ENCODE results near the gene KCNAB2.

Gene KCNAB2

DNA sequence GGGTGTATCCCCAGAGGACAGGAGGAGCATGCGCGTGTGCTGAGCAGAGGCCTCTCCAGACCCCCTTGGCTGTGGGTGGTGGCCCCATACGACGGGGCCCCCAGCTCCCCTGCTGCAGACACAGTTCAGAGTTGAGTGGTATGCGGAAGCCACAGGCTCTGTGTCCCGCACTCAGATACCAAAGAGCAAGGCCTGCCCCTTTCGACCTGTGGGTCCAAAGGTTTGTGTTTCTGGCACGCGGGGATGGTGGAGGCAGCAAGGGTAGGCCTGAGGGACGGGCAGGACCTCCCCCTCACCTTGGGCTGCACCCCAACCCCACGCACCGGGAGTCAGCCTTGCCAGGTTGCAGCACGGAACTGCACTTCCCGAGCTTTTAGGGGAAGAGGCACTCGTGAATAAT, at the start of gene KCNAB2:
Gene KCNAB2 (plus strand): TSS at position 328 of the 400 bp plus-strand sequence. CDS start 5,649 bp downstream, outside the sequence.
- DNase-seq (ENCODE audit: low read depth in 2 of 2) = no peak

DNA sequence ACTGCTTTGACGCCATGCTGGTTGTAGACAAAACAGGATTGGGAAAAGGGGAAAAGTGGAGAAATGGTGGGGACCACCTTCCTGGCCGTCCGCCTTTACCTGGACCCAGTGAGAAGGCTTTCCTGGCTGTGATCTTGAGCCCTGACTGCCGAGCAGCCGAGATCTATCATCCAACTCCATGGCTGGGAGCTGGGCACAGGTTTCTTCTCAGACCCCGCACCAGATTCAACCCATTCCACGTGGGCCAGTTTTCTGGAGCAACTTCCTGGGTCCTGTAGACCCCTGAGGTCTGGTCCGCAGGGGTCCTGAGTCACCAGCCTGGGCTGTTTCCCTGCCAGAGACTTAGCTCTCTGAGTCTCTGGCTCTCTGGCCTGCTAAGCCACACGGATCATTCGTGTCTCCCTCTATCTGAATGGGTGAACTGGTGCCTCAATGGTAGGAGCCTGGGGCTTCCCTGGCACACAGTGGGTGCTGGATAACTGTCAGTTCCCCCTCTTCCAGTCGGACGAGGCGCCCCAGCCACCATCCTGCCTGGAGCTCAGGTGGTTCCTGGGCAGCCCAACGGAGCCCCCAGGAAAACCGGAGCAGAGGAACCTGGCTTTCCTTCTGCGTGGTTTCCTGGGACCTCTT, 48.9 kb upstream of the KCNAB2 start:
- no peak for DNase-seq (ENCODE audit: low read depth in 2 of 2)

DNA sequence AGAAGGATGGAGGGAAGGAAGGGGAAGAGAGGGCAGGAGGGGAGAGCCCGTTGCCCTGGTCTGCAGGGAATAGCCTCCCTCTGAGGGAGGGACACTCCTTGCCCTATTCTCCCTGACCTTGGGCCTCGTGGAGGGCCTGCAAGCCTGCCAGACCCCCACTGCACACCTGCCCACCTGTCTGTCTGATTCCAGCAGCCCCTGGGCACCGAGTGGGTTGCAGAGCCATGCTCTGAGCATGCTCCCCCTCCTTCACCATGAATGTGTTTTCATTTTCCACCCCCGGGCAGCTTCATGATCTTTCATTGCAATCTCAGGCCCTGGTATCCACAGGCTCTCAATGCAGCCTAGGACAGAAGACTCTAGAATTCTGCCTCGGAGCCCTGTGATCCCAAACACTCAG, 48.4 kb upstream of the KCNAB2 start:
- DNase-seq (ENCODE audit: low read depth in 2 of 2) = no peak

DNA sequence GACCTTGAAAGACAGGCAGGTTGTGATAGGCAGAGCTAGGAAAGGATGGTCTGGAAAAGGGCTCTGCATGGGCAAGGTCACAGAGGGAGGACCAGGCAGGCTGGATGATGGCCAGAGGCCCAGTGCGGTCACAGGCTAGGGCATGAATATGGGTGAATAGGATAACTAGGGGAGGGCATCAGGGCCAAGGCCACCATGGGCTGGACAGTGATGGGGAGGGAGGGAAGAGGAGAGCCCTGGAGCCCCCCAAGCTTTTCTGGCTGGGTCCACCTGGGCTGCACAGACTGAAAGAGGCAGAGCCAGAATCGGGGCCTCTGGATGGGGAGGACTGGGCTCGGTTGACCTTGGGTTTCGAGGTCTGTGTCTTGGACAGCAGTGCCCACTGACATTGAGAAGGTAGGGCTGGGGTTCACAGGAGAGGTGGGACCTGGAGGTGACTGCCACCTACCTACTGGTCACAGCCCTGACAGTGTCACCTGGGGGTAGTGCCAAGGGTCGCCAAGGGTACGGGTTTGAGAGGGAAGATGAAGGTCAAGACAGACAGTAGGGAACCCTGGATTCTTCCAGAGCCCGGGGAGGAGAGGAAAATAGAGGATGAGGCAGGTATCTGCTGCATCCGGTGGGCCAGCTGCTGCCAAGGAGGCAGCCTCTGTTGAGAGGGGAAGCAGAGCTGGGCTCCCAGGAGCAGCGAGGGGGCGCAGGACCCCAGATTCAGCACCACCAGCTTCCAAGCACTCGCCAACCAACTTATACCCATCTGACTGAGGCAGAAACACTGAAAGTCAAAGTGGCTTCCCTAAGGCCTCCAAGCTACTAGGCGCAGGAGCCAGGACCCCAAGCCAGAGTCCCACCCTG, 47.4 kb upstream of the KCNAB2 start:
- DNase-seq (ENCODE audit: low read depth in 2 of 2) = no peak

DNA sequence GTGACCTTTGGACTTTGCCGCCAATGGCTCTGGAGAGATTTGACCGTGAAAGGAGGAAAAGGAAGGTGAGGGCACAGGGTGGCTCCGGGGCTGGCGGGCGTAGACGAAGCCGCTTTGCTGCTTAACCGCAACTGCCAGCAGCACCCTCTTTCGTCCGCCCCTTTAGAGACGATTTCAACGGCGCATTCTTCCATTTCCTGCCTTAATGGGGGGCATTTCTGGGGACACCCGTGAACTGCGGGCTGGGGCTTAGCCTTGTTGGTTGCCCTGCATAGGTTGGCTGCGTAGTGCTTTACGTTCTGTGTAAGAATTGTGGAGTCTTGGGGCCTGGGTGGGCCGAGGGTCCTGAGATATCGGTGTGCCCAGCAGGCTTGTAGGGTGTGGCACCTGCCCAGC, 46.8 kb upstream of the KCNAB2 start:
- DNase-seq (ENCODE audit: low read depth in 2 of 2) = no peak

DNA sequence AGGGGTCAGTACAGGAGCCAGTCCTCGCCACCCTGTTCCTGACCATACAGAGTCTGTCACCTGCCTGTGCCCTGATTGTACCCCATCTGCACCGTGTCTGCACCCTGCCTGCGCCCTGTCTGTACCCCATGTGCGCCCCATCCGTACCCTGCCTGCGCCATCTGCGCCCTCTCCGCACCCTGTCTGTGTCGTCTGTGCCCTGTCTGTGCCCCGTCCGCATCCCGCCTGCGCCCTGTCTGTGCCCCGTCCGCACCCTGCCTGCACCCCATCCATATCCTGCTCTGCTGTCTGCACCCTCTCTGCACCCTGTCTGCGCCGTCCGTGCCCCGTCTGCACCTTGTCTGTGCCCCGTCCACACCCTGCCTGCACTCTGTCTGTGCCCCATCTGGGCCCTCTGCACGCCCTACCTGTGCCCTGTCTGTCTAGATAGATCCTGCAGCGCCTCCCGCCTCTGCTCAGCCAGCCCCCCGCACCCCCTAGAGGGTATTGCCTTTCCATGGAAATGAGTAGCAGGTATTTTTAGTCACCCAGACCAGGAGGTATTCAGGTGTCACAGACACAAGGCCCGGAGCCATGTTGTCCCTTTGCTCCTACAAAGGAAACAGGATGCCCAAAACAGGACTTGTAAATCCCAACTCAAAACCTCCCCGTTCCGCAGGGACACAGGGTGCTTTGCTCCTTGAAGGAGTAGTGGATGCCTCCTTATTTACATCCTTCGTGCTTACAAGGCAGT, 45.8 kb upstream of the KCNAB2 start:
- no peak for DNase-seq (ENCODE audit: low read depth in 2 of 2)

DNA sequence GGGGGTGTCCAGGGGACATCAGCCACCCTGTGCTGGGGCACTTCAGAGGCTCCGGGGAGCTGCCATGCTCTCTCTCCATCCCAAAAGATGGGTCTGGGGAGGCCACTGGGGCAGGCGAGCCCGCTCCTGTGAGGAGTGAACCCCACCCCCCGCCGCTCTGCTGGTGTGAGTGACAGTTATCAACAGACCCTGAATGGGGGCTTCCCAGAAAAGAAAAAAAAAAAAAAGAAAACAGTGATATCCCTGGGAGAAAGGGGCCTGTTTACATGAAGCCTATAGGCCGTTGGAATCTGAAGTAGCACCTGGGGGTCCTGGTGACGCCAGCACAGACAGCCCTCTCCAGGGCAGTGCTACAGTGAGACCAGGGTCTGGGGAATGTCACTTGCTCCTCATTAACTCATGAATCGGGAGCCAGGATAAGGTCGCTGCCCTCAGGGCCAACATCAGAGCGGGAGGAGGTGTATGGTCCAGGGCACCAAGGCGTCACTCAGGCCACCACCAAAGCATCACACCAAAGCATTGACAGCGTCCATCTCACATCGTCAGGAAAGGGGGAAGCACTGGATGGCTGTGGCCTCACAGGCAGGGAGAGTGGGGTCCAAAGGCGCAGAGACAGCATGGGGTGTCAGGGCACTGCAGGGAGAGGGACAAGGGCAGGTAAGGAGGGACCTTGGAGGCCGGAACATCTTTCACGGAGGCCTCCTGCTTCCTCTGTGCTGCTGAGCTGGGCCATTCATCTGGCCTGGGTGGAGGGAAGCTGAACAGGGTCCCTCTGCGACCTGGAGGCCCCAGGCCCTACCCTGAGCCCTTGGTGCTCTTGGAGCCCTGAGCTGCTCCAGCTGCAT, 45.0 kb upstream of the KCNAB2 start:
- no peak for DNase-seq (ENCODE audit: low read depth in 2 of 2)

DNA sequence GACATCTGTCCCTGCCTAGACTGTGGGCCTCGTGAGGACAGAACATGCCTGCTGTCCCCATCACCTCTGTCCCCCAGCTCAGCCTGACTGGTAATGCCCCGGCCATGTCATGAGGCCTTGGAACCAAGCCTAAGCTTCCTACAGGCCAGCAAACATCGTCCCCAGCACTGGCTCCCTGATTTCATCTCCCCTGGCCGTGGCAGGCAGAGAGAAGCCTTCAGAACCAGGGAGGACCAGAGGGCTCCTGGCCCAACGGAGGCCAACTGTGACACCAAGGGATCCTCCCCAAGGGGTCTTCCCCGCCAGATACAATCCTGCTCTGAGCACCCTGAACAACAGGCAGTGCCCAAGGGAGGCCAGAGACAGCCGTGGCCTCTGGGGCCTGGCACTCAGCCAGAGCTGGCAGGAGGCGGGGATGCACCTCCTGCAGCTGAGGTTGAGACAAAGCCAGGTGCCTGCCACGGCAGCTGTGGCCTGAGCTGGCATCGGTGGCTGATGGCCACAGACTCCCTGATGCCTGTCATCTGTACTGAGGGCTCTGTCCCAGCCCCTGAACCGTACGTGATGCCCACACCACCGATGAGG, 43.6 kb upstream of the KCNAB2 start:
- no peak for DNase-seq (ENCODE audit: low read depth in 2 of 2)

DNA sequence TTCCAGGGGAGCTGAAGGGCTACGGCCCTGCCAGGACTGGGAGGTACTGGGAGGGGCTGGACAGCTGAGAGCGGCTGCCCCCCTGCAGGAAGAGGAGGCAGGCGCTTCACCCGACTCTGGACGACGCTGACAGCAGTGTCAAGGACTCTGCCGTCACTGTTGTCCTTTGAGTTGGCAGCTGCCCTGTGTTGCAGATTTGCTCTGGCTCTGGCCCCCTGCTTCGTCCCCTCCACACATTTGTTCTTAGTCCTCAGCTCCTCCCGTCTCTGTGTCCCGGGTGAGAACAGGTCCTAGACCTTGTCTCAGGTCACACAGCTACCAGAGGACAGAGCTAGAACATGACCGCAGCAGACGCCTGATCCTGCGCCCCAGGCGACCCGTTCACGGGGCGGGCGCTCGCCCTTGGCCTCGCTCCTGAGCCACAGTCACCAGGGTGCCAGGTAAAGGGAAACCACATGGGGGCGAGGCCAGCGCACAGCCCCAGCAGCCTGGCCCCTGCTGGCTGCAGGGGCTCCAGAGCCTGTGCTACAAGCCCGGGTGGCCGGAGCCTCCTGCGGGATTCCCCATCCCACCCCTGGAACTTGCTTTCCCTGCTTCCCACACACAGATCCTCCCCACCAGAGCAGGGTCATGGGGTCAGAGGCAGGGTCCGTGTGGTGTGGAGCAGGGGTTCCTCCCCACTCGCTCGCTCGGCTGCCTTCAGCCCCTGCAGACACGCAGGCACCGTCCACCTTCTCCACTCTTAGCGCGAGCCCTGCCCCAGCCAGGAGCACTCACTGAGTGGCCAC, 42.8 kb upstream of the KCNAB2 start:
- DNase-seq (ENCODE audit: low read depth in 2 of 2) = no peak

DNA sequence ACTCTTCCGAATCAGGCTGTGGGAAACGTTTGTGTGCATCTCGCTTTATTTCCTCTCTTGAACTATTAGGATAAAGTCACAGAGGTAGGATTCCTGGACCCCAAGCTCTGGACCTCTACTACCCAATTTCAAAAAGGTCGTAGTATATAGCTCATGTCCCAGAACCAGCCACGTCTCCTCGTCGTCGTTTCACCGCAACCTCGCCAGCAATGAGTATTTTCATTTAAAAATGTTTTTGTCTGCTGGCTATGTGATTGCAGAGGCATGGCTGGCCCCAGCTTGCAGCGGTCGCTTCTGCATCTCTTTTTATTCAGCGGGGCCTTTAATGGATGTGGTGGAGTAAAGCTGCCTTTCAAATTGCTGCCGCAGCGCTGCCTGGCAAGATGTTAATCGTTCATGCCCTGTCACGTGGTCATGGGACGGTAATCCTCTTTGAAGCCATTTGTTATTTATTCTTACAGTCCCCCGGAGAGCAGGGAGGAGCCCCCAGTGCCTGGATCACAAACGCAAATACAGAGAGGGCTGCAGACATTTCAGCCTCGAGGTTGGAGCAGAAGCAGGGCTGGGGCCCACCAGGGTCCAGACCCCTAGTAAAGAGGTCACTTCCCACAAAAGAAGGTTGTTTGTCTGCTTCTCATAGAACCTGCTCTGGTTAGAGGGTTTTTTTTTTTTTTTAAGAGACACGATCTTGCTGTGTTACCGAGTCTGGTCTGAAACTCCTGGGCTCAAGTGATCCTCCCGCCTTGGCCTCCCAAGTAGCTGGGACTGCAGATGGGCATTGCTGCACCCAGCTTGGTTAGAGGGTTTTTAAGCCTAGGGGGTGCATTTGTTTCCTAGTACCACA, 41.9 kb upstream of the KCNAB2 start:
- DNase-seq (ENCODE audit: low read depth in 2 of 2) = no peak

DNA sequence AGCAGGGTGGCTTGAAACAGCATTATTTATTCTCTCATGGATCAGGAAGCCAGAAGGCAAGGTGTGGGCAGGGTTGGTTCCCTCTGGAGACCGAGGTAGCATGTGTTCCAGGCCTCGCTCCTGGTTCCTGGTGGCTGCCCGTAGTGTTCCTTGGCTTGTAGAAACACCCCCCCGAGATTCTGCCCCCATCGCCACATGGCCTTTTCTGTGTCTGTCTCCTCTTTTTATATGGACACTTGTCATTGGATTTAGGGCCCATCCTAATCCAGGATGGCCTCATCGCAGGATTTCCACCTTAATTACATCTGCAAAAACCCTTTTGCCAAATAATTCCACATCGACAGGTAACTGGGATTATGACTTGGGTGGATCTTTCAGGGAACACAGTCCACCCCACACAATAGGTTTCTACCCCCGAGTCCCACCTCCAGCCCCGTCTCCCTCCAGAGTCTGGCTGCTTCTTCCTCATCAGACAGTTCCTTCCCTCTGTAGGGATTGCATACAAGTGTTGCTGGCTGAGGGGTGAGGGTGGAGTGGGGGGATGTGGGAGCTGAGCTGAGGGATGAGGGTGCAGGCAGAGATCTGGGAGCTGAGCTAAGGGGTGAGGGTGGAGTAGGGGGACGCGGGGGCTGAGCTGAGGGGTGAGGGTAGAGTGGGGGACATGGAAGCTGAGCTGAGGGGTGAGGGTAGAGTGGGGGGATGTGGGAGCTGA, 41.1 kb upstream of the KCNAB2 start:
- DNase-seq (ENCODE audit: low read depth in 2 of 2) = no peak

DNA sequence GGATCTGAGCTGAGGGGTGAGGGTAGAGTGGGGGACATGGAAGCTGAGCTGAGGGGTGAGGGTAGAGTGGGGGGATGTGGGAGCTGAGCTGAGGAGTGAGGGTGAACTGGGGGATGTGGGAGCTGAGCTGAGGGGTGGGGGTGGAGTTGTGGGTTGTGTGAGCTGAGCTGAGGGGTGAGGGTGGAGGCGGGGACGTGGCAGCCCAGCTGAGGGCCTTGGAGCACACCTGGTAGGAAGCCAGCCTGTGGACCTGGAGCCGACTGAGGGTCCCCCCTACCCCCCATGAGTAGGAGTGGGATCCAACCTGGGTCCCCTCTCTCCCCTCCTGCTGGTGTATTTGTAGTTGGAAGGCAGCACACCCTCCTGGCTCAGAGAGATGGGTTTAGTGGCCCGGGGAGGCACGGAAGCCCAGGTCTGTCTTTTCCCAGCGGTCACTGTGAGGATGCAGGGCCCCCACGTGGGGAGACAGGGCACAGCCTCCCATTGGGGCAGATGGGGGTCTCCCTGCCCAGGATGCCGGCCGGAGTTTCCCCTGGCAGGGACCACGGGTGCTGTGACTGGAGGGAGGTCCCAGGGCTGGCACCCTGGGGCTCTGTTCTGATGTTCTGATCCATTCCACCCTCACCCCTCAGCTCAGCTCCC, 40.3 kb upstream of the KCNAB2 start:
- no peak for DNase-seq (ENCODE audit: low read depth in 2 of 2)

DNA sequence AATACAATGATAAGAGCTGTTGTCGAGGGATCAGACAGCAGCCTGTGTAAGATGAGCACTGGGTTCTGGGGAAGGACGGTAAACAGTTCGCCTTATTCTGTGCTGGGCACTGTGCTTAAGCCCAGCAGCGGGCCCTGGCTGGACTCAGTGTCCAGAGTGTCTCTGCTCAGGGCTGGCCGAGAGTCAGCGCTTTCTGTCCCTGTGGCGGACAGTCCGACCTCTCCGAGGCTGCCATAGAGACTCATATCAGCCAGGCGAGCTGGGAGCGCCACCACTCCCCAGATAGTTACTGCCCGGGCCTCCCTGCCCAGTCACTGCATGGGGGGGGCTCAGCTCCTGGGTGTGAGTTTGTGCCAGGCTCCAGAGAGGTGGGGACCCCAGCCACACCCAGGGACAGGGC, 38.8 kb upstream of the KCNAB2 start:
- DNase-seq (ENCODE audit: low read depth in 2 of 2) = no peak

DNA sequence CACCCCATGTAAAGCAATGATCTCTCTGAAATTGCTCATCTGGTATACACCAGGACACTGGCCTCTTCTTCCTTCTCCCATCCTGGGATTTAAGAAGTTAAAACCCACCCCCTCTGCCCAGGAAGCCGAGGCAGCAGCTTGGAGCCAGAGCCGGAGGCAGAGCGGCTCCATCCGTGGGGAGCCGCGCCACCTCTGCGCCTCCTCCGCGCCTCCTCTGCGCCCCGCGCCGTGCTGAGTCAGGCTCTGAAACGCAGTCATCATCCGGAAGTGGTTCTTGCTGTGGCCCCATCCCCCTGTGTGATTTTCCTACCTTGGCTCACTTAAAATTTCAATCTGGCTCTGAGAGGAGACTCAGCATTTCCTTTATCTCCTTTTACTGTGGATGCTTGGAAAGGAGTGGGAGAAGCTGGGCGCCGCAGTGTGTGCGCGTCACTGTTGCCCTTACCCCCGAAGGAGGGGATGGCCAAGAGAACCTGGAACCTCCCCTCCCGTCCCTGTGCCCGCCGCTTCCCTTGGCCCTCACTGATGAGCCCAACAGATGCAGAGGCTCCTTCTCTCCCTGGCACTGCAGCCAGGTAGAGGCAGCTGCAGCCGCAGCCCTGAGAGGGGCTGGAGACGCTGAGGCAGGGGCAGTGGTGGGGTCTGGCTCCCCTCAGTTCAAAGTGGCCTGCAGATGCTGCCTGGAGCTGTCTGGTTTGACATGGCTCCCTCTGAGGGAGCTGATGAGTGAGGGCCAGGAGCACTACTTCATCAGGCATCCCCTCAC, 38.2 kb upstream of the KCNAB2 start:
- DNase-seq (ENCODE audit: low read depth in 2 of 2) = no peak

DNA sequence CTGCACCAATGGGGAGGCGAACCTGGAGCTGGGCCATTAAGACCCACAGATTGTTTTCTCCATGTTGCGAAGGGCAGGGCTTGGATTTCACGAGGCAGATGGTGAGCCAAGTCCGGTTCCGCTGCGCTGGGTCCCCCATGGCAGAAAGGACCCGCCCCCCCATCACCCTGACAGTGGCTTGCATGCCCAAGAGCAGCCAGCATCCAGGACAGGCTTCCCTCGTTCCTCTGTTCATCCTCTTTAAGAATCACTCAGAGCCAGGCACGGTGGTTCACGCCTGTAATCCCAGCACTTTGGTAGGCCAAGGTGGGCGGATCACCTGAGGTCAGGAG, 37.6 kb upstream of the KCNAB2 start:
- no peak for DNase-seq (ENCODE audit: low read depth in 2 of 2)

DNA sequence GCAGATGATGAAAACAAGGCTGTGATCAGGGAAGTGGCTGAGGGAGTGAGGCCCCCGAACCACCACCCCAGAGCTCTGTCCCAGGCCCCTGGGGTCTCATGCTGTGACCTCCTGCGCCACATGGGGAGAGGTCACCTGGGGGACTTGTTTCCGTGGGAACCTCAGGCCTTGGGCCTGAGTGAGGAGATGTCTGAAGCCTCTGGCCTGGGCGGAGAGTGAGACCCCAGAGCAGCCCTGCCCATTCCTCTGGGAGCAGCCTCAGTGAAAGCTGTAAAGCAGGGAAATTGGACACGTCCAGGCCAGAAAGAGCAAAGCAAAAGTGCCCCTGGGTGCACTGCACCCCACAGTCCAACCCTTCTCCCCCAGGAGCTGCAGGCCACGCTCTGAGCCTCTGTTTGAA, 37.0 kb upstream of the KCNAB2 start:
- no peak for DNase-seq (ENCODE audit: low read depth in 2 of 2)

DNA sequence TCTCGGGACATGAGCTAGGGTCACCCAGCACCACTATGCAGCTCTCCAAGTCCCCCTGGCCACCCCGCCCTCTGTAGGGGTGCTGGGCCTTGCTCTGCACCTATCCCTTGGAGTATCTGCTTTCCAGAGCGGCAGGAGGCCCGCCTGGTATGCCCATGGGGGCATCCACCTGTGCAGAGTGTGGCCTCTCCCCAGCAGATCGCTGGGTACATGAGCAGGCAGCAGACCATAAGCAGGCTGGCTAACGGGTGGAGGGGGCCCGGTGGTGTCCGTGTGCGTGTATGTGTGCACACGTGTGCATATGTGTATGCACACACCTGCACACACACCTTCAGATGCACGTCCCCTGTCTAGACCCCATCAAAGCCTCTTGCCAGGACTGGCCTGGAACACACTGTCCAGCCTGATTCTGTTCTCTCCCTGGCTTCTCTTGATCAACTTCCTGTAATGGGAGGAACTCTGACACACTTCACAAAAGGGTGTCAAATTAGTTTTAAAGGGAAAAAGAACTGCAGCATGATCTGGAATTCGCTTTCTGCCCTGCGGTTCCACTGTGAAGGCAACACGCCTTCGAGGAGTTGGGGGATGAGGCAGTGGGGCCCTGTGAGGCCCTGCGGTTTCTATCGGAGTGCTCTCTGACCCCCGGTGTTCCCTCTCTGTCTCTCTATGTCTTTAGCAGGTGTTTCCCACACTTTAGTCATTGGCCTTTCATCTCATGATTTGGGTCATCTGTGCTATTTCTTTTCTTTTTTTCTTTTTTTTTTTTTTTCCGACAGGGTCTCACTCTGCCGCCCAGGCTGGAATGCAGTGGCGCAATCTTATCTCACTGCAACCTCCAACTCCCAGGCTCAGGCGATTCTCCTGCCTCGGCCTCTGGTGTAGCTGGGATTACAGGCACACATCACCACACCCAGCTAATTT, 36.3 kb upstream of the KCNAB2 start:
- no peak for DNase-seq (ENCODE audit: low read depth in 2 of 2)
